Type B pancreatic cell (in vitro differentiated cells): ENCODE data around the gene UTS2R. TPM values are rescaled to one million over a fixed set of nuclear protein-coding genes. Genes with fewer than 3 reads are reported as not detected.

Experiments
- DNase-seq: peaks from one replicate; pipeline ENCODE4 v3.0.0; 2021; ENCODE audit warnings: mixed read lengths; ENCODE audit not compliant: unreplicated experiment; ENCODE audit errors: extremely low spot score
- H3K27ac Mint-ChIP-seq: 2 replicates; pipeline ENCODE4 v1.8.0; 2021; ENCODE audit warnings: mild to moderate bottlenecking, mixed read lengths
- H3K27me3 Mint-ChIP-seq: 2 replicates; pipeline ENCODE4 v1.8.0; 2021; ENCODE audit warnings: mixed read lengths
- H3K36me3 Mint-ChIP-seq: 2 replicates; pipeline ENCODE4 v1.8.0; 2021; ENCODE audit warnings: mixed read lengths
- H3K4me1 Mint-ChIP-seq: one replicate; pipeline ENCODE4 v1.8.0; 2021; ENCODE audit warnings: mixed read lengths; ENCODE audit not compliant: unreplicated experiment
- H3K4me3 Mint-ChIP-seq: 2 replicates; pipeline ENCODE4 v1.8.0; 2021; ENCODE audit warnings: mild to moderate bottlenecking, mixed read lengths
- H3K9me3 Mint-ChIP-seq: 2 replicates; pipeline ENCODE4 v1.8.0; 2021; ENCODE audit warnings: mixed read lengths
- total RNA-seq: library from RNA; stranded (reverse); gene quantifications from 2 replicates; pipeline ENCODE4 v1.2.1, GENCODE V29; 2021; ENCODE audit warnings: low replicate concordance
- TF ChIP-seq, protein P1 (sequence below): fragments of 200-600 bp; sonication (generic); conservative IDR thresholded peaks from 2 replicates; pipeline ENCODE4 v1.5.0; 2021; ENCODE audit warnings: antibody characterized with exemption, mild to moderate bottlenecking

The UTS2R gene
- total RNA-seq, 1 donor from 2014 or later: 0.97 TPM

- H3K27me3 Mint-ChIP-seq: peaks cover 3% of the 10 kb centered on the region
- H3K4me1 Mint-ChIP-seq: peaks cover 6% of the 10 kb centered on the region
- no peak overlapping the region for H3K4me3 Mint-ChIP-seq
- H3K27ac Mint-ChIP-seq: no peak overlapping the region
- TF ChIP-seq, protein P1, sequence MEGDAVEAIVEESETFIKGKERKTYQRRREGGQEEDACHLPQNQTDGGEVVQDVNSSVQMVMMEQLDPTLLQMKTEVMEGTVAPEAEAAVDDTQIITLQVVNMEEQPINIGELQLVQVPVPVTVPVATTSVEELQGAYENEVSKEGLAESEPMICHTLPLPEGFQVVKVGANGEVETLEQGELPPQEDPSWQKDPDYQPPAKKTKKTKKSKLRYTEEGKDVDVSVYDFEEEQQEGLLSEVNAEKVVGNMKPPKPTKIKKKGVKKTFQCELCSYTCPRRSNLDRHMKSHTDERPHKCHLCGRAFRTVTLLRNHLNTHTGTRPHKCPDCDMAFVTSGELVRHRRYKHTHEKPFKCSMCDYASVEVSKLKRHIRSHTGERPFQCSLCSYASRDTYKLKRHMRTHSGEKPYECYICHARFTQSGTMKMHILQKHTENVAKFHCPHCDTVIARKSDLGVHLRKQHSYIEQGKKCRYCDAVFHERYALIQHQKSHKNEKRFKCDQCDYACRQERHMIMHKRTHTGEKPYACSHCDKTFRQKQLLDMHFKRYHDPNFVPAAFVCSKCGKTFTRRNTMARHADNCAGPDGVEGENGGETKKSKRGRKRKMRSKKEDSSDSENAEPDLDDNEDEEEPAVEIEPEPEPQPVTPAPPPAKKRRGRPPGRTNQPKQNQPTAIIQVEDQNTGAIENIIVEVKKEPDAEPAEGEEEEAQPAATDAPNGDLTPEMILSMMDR: no peak
- no peak for DNase-seq
- peaks cover 7% of the 10 kb centered on the region for H3K36me3 Mint-ChIP-seq
- H3K9me3 Mint-ChIP-seq: no peaks in the 10 kb centered on the region
These were observed 20.0 kb downstream of the UTS2R start for GRCh38 chr17:82391496-82392066.

DNA sequence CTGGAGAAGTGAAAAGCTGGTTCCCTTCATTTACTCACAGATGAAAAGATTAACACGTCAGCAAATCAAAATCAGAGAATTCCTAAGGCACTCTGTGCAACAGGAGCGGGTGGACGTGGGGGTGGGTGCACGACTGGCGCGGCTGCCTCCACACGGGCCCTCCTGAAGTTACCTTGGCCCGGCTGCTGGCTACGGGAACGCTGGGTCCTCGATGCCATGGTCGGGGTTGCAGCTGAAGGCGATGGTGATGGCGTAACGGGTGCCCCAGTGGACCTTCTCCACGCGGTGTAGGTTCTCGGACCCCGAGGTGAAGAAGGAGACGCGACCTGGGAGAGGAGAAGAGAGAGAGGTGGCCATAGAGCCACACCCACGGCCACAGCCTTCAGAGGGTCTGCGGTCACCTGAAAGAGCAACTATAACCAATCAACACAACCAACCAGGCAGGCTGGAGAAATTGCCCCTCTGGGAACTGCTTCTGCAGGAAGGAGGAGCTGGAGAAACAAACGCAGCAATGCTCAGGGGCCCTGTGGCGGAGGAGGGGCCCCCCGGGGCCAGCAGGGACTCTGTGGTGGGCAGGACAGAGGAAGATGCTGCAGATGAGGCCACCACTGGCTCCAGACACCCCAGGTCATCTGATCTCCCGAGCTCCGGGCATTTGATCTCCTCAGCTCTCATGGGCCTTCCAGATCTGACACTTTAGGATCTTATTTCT lies 20.8 kb downstream of the UTS2R start:
- TF ChIP-seq, protein P1: no peak
- H3K27ac Mint-ChIP-seq: no peak overlapping the region
- H3K36me3 Mint-ChIP-seq: peaks cover 7% of the 10 kb centered on the region
- H3K9me3 Mint-ChIP-seq: no peaks in the 10 kb centered on the region
- peaks cover 6% of the 10 kb centered on the region for H3K4me1 Mint-ChIP-seq
- no peak overlapping the region for H3K4me3 Mint-ChIP-seq
- DNase-seq: no peak
- H3K27me3 Mint-ChIP-seq: peaks cover 3% of the 10 kb centered on the region

DNA sequence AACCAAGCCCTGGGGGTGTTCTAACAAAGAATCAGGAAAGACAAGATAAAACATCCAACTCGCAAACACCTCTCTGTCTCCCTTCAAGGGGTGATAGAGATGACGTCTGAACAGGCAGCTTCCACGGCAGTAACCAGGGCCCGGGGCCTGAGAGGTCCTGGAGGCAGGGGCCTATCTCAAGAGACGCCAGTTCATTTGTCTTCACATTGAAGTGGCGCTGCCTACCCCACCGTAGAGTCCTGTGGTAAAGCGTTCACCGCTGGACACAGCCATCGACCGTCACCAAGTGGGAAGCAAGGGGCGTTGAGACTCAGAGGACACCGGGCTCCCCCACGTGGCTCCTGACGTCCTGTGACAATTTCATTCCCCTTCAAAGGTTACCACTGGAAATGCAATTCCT lies 21.4 kb downstream of the UTS2R start:
- Mint-ChIP-seq H3K36me3 (peaks cover 7% of the 10 kb centered on the region), H3K4me1 (peaks cover 6% of the 10 kb centered on the region), H3K9me3 (no peaks in the 10 kb centered on the region), H3K27ac (no peak overlapping the region), H3K27me3 (no peaks in the 10 kb centered on the region), H3K4me3 (no peak overlapping the region)
- no peak for DNase-seq
- TF ChIP-seq, protein P1: no peak

DNA sequence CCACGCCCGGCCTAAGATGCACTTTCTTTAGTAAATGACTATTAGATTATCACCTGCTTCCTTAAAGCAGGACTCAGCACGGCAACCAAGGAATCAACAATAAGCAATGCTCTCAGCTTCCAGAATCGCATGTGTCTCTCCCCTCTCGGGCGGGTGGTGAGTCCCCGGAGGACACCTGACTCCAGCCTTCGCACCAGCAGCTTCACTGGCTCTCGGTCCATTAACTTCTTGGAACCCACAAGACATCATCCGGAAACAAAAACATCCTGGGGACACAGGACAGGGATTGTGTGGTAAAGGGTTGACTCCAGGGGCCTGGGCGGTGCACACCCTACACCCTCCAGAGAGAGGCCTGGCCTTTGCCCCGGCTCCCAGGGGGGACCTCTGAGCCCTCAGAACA lies 22.7 kb downstream of the UTS2R start:
- Mint-ChIP-seq H3K27ac (no peak overlapping the region), H3K4me1 (peaks cover 6% of the 10 kb centered on the region), H3K27me3 (no peaks in the 10 kb centered on the region), H3K9me3 (no peaks in the 10 kb centered on the region), H3K4me3 (no peak overlapping the region), H3K36me3 (peaks cover 7% of the 10 kb centered on the region)
- no peak for DNase-seq
- TF ChIP-seq, protein P1: no peak

DNA sequence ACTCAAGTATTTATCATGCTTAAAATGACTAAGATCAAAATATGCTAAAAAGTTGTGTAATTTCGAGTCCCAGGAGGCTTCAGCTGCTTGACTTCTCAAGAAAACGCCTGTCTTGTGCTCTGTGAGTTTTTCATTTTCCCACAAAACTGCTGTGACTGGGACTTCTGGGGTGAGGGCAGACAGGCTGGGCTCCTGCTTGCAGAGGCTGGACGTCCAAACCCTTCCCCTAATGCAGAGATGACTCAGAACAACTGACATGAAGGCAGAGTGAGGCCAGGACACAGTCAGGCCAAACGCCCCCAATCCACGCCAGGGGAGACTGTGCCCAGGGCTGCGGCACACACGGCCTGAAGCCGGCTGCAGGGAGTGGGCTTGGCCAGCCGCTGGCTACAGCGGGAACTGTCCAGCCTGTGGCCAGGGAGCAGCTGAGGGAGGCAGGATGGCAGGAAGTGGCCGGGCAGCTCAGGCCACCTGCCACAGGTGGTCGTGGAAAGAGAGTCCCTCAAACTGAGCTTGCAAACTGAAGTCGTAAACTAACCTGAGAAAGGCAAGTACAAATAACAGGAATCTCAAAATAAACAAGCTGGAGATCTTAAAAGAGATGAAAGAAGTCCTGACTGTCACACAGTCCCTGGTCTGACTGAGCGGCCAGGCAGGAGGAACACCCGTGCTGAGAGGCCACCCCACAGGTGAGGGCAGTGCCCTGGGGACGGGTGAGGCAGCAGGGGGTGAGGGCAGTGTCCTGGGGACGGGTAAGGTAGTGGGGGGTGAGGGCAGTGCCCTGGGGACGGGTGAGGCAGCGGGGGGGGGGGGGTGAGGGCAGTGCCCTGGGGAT lies 25.3 kb downstream of the UTS2R start:
- Mint-ChIP-seq H3K4me1 (peaks cover 6% of the 10 kb centered on the region), H3K9me3 (no peaks in the 10 kb centered on the region), H3K27me3 (no peaks in the 10 kb centered on the region), H3K27ac (no peak overlapping the region), H3K4me3 (no peak overlapping the region), H3K36me3 (peaks cover 9% of the 10 kb centered on the region)
- DNase-seq: no peak
- TF ChIP-seq, protein P1: no peak
